Dermis blood vessel endothelial cell (primary cell): ENCODE data around the gene ENHO. TPM values are rescaled to one million over a fixed set of nuclear protein-coding genes. Genes with fewer than 3 reads are reported as not detected.

Source experiments
- total RNA-seq: library from RNA; depleted of rRNA; stranded (reverse); fragments of >200 nt; gene quantifications from 2 replicates; pipeline ENCODE4 v1.2.3, GENCODE V29; 2014

ENHO gene
- total RNA-seq, 1 donor from 2014 or later: not detected

Other genes with a start within 250 kb of the ENHO start
- gene KIF24, start 193.7 kb downstream of the ENHO start, total RNA-seq: 1.0 and 5.6 TPM in 2 replicates
- gene NUDT2, start 193.4 kb downstream of the ENHO start, total RNA-seq: 24.7 and 61.9 TPM in 2 replicates
- gene MYORG, start 146.1 kb downstream of the ENHO start, total RNA-seq: 4.9 and 8.0 TPM in 2 replicates
- gene FAM219A, start 64.4 kb downstream of the ENHO start, total RNA-seq: 9.2 and 14.7 TPM in 2 replicates
- not detected in 2 replicates for gene DNAI1, start 64.2 kb downstream of the ENHO start, total RNA-seq
- gene CNTFR, start 66.7 kb upstream of the ENHO start, total RNA-seq: not detected in 2 replicates
- gene RPP25L, start 89.1 kb upstream of the ENHO start, total RNA-seq: 21.4 and 31.8 TPM in 2 replicates
- 65.3 and 74.4 TPM in 2 replicates for gene DCTN3, start 97.5 kb upstream of the ENHO start, total RNA-seq
- 0.09 and 0.51 TPM in 2 replicates for gene ARID3C, start 106.1 kb upstream of the ENHO start, total RNA-seq
- gene SIGMAR1, start 114.8 kb upstream of the ENHO start, total RNA-seq: 37.1 and 63.5 TPM in 2 replicates
- 36.8 and 45.3 TPM in 2 replicates for gene GALT, start 123.7 kb upstream of the ENHO start, total RNA-seq
- 7.0 and 10.4 TPM in 2 replicates for gene IL11RA, start 129.2 kb upstream of the ENHO start, total RNA-seq
- gene CCL27, start 139.7 kb upstream of the ENHO start, total RNA-seq: not detected in 2 replicates
- gene CCL19, start 168.3 kb upstream of the ENHO start, total RNA-seq: not detected in 2 replicates
- gene CCL21, start 187.1 kb upstream of the ENHO start, total RNA-seq: 1.4 and 2.5 TPM in 2 replicates